K562 (cell line): ENCODE measurements around the gene MILR1. TPM values are rescaled to one million over a fixed set of nuclear protein-coding genes. Genes with fewer than 3 reads are reported as not detected.
A peak's percentile ranks its signal among the peaks of the same experiment; 100 is the strongest.

Source experiments
- ADNP ChIP-seq: fragments of 200-800 bp; sonication (Bioruptor generic); IDR thresholded peaks from 2 replicates; pipeline ENCODE4 v1.6.1; 2016; ENCODE audit warnings: missing genetic modification characterization, missing compliant biosample characterization
- CREM ChIP-seq: IDR thresholded peaks from 2 replicates; pipeline ENCODE4 v1.6.1; 2014; ENCODE audit warnings: antibody characterized with exemption, low read depth
- FUS ChIP-seq: fragments of 200-400 bp; formaldehyde crosslinking; optimal IDR thresholded peaks from 2 replicates; pipeline ENCODE3; 2017; ENCODE audit warnings: low read depth, low read length
- HDAC8 ChIP-seq: fragments of 450-650 bp; IDR thresholded peaks from 2 replicates; pipeline ENCODE4 v1.6.1; 2016; ENCODE audit warnings: mild to moderate bottlenecking, missing genetic modification characterization, moderate library complexity, missing compliant biosample characterization
- ILF3 ChIP-seq: fragments of 450-650 bp; IDR thresholded peaks from 2 replicates; pipeline ENCODE4 v1.6.1; 2018; ENCODE audit warnings: antibody characterized with exemption, mild to moderate bottlenecking, moderate library complexity, borderline replicate concordance
- LCOR ChIP-seq: sonication (generic); formaldehyde crosslinking; IDR thresholded peaks from 2 replicates; pipeline ENCODE4 v1.8.0; 2022; ENCODE audit warnings: mild to moderate bottlenecking, missing genetic modification reagents
- MEF2D ChIP-seq: conservative IDR thresholded peaks from 2 replicates; pipeline ENCODE4 v1.6.1; 2016; ENCODE audit warnings: low read depth, missing genetic modification characterization, missing compliant biosample characterization
- NR3C1 ChIP-seq: sonication (generic); formaldehyde crosslinking; IDR thresholded peaks from 2 replicates; pipeline ENCODE4 v1.8.1; 2022; ENCODE audit warnings: missing genetic modification reagents
- RUNX1 ChIP-seq: sonication (generic); IDR thresholded peaks from 2 replicates; pipeline ENCODE4 v1.6.1; 2016; ENCODE audit warnings: antibody characterized with exemption, low read depth
- SNIP1 ChIP-seq: fragments of 450-650 bp; IDR thresholded peaks from 2 replicates; pipeline ENCODE4 v1.7.1; 2017; ENCODE audit warnings: low read depth, mild to moderate bottlenecking
- SRF ChIP-seq, 2 experiments: fragments of 250-450, 450-650 bp in 1 of 2; sonication (Bioruptor Pico) in 1 of 2; sonication (generic) in 1 of 2; formaldehyde crosslinking; IDR thresholded peaks; 2 replicates each; pipeline versions ENCODE4 v1.5.0 to v1.5.1; 2020 to 2022; ENCODE audit warnings: mild to moderate bottlenecking in 1 of 2, missing genetic modification reagents in 1 of 2
- TAF9B ChIP-seq: fragments of 450-650 bp; IDR thresholded peaks from 2 replicates; pipeline ENCODE4 v1.6.1; 2018; ENCODE audit warnings: mild to moderate bottlenecking; ENCODE audit not compliant: partially characterized antibody
- TFAM ChIP-seq: fragments of 250-450 bp; sonication (Bioruptor Pico); conservative IDR thresholded peaks from 2 replicates; pipeline ENCODE4 v1.5.0; 2021; ENCODE audit warnings: mild to moderate bottlenecking, moderate library complexity
- polyA plus RNA-seq, 8 experiments: library from polyadenylated mRNA; depleted of rRNA in 4 of 8; stranded (reverse) in 5 of 8; unstranded in 3 of 8; fragments of >200 nt; fragmentation: Nextera tagmentation in 2 of 8; fragmentation: Illumina TruSeq in 1 of 8; extraction: Ambion mirVana in 2 of 8; extraction: Trizol in 1 of 8; gene quantifications; 2 replicates each; pipeline versions ENCODE4 v1.2.1 to v1.2.3, GENCODE V29; 2011 to 2014; ENCODE audit warnings: inconsistent platforms in 1 of 8, missing spikeins in 1 of 8
- total RNA-seq, 7 experiments: library from RNA; depleted of rRNA in 6 of 7; stranded (reverse); fragments of >200 nt in 6 of 7; fragmentation: Illumina TruSeq in 2 of 7; extraction: Trizol in 2 of 7; gene quantifications; 2 replicates each; pipeline versions ENCODE4 v1.2.1 to v1.2.3, GENCODE V29; 2011 to 2021; ENCODE audit warnings: low replicate concordance in 1 of 7
- TF ChIP-seq, protein P1 (sequence below): sonication (generic); formaldehyde crosslinking; IDR thresholded peaks from 2 replicates; pipeline ENCODE4 v1.8.1; 2023; ENCODE audit warnings: mild to moderate bottlenecking, missing genetic modification reagents
- TF ChIP-seq, protein P2 (sequence below), 3 experiments: fragments of 200-800 bp in 1 of 3; sonication (Bioruptor generic) in 1 of 3; sonication (generic) in 1 of 3; formaldehyde crosslinking in 1 of 3; IDR thresholded peaks; 2 replicates each; pipeline versions ENCODE4 v1.6.1 to v1.8.0; 2016 to 2022; ENCODE audit warnings: mild to moderate bottlenecking in 2 of 3, missing compliant biosample characterization in 2 of 3, missing genetic modification characterization in 2 of 3, missing genetic modification reagents in 1 of 3
- TF ChIP-seq, protein P3 (sequence below): IDR thresholded peaks from 2 replicates; pipeline ENCODE4 v1.6.1; 2011; ENCODE audit not compliant: insufficient read length; ENCODE audit errors: extremely low read depth
- TF ChIP-seq, protein P4 (sequence below): sonication (generic); formaldehyde crosslinking; IDR thresholded peaks from 2 replicates; pipeline ENCODE4 v1.8.1; 2023; ENCODE audit warnings: mild to moderate bottlenecking, missing genetic modification reagents
- TF ChIP-seq, protein P5 (sequence below): sonication (generic); formaldehyde crosslinking; IDR thresholded peaks from 2 replicates; pipeline ENCODE4 v1.8.0; 2022; ENCODE audit warnings: mild to moderate bottlenecking, low read depth, missing genetic modification reagents

Gene MILR1
- total and polyA plus RNA-seq, 9 of the 15 experiments (the other 6 are each of a cell fraction or from before 2014, with no cell fraction given), result 3.8 to 14.1 (median 7.1) TPM

DNA sequence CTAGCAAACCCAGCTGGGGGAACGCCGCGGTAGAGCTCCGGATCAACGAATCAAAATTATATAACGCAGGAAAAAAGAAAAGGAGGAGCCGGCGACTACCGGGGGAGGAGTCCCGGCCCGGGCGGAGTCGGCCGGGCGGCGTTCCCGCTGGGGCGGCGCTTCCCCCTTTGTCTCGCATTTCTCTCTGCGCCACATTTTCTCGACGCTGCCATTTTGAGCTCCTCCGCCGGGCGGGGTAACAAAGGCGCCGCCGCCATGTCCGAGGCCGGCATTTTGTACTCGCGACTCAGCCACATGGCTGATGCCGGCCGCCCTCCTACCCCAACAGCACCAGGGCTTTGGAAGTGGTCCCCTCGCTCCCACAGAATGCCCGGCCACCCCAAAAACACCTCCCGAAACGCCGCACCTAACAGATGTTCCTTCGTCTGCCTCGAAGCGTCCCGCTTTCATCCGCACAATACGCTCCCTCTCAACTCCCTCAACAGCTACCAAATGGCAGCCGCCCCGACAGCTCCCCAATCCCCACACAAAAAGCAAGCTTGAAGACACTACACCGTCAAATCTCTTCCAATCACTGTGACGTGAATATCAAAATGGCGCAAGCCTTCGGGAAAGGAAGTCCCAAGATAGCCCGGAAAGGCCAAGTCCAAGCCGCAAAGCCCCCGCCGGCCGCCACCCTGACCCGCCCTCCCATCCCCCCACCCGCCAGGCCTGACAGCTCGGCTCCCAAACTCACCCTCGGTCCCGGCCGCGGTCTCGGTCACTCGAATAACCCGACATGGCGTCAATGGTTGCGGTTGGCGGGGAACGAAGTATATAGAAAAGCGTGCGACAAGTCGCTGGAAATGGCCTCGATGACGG is 56.7 kb downstream of the MILR1 start (continued):
- TF ChIP-seq, protein P1, sequence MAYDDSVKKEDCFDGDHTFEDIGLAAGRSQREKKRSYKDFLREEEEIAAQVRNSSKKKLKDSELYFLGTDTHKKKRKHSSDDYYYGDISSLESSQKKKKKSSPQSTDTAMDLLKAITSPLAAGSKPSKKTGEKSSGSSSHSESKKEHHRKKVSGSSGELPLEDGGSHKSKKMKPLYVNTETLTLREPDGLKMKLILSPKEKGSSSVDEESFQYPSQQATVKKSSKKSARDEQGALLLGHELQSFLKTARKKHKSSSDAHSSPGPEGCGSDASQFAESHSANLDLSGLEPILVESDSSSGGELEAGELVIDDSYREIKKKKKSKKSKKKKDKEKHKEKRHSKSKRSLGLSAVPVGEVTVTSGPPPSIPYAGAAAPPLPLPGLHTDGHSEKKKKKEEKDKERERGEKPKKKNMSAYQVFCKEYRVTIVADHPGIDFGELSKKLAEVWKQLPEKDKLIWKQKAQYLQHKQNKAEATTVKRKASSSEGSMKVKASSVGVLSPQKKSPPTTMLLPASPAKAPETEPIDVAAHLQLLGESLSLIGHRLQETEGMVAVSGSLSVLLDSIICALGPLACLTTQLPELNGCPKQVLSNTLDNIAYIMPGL (CRISPR knock-in tag), result no peak
- TF ChIP-seq SNIP1, result peak; percentile 43; the same call in 1 of the 2 replicates
- TF ChIP-seq, protein P2, sequence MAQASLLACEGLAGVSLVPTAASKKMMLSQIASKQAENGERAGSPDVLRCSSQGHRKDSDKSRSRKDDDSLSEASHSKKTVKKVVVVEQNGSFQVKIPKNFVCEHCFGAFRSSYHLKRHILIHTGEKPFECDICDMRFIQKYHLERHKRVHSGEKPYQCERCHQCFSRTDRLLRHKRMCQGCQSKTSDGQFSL (CRISPR knock-in tag; IDR thresholded peaks at IDR 0.05), result no peak
- TF ChIP-seq, protein P2 (tag; IDR thresholded peaks at IDR 0.05), result no peak
- TF ChIP-seq, protein P3, sequence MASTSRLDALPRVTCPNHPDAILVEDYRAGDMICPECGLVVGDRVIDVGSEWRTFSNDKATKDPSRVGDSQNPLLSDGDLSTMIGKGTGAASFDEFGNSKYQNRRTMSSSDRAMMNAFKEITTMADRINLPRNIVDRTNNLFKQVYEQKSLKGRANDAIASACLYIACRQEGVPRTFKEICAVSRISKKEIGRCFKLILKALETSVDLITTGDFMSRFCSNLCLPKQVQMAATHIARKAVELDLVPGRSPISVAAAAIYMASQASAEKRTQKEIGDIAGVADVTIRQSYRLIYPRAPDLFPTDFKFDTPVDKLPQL, result peak; percentile 48
- TF ChIP-seq NR3C1 (CRISPR knock-in tag), result peak; percentile 34; the same call in 1 of the 2 replicates
- TF ChIP-seq, protein P4, sequence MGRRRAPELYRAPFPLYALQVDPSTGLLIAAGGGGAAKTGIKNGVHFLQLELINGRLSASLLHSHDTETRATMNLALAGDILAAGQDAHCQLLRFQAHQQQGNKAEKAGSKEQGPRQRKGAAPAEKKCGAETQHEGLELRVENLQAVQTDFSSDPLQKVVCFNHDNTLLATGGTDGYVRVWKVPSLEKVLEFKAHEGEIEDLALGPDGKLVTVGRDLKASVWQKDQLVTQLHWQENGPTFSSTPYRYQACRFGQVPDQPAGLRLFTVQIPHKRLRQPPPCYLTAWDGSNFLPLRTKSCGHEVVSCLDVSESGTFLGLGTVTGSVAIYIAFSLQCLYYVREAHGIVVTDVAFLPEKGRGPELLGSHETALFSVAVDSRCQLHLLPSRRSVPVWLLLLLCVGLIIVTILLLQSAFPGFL (CRISPR knock-in tag), result no peak; the same call in 1 of the 2 replicates
- TF ChIP-seq ADNP (tag), result no peak
- peak; percentile 76; the same call in 1 of the 2 replicates for TF ChIP-seq LCOR (CRISPR knock-in tag)
- no peak for TF ChIP-seq HDAC8 (tag)
- TF ChIP-seq, protein P5, sequence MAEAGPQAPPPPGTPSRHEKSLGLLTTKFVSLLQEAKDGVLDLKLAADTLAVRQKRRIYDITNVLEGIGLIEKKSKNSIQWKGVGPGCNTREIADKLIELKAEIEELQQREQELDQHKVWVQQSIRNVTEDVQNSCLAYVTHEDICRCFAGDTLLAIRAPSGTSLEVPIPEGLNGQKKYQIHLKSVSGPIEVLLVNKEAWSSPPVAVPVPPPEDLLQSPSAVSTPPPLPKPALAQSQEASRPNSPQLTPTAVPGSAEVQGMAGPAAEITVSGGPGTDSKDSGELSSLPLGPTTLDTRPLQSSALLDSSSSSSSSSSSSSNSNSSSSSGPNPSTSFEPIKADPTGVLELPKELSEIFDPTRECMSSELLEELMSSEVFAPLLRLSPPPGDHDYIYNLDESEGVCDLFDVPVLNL, result no peak
- TF ChIP-seq SRF (CRISPR knock-in tag; IDR thresholded peaks at IDR 0.05), result peak in 1 of 2 experiments; percentile 13; a peak in 2 of 4 replicates
- 0 out of 2 replicates have a peak, but pooled peaks have one; percentile 21 for TF ChIP-seq MEF2D (tag)
- peak; percentile 82; the same call in 1 of the 2 replicates for TF ChIP-seq ILF3
- TF ChIP-seq TAF9B, result peak; percentile 33
- TF ChIP-seq RUNX1, result 0 out of 2 replicates have a peak, but pooled peaks have one; percentile 25
- no peak for TF ChIP-seq TFAM (CRISPR knock-in tag)
- no peak for TF ChIP-seq FUS
- peak; percentile 79 for TF ChIP-seq CREM
